Posterior vena cava (tissue), 2 donors: Measurements from ENCODE around the gene TEX48. TPM values are rescaled to one million over a fixed set of nuclear protein-coding genes. Genes with fewer than 3 reads are reported as not detected.

Source experiments
- DNase-seq: peaks from one replicate; pipeline ENCODE4 v3.0.0-alpha.2; 2020; ENCODE audit warnings: low spot score
- intact Hi-C, 2 donors: fragments of 100-400 bp; cut with DNase I; formaldehyde crosslinking; loops; one replicate each; pipeline versions ENCODE4 v1.14.1 to v1.14.2; 2022 to 2023
- long read RNA-seq, 2 donors: library from polyadenylated mRNA; unstranded; transcript quantifications; one replicate each; pipeline ENCODE4 v2.0.0, GENCODE V29; 2020 to 2021
- total RNA-seq, 2 donors: library from RNA; stranded (reverse); fragmentation: NEBNext Ultra II Directional; extraction: Animal tissue kit (Norgen Biotek cat#: 25700); gene quantifications; one replicate each; pipeline ENCODE4 v1.2.1, GENCODE V29; 2021
- donor health status: DM: yes; HTN: yes; CAD: no.
- donor health status: DM: yes; HTN: yes; CAD: no.

Gene TEX48, protein sequence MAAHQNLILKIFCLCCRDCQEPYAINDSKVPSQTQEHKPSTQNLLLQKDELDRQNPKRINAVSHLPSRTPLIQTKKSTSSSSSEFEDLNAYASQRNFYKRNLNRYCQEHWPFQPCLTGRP
- not detected for total RNA-seq
- long read RNA-seq, donor 1: 0 reads
- long read RNA-seq, donor 2: 0 reads

DNA sequence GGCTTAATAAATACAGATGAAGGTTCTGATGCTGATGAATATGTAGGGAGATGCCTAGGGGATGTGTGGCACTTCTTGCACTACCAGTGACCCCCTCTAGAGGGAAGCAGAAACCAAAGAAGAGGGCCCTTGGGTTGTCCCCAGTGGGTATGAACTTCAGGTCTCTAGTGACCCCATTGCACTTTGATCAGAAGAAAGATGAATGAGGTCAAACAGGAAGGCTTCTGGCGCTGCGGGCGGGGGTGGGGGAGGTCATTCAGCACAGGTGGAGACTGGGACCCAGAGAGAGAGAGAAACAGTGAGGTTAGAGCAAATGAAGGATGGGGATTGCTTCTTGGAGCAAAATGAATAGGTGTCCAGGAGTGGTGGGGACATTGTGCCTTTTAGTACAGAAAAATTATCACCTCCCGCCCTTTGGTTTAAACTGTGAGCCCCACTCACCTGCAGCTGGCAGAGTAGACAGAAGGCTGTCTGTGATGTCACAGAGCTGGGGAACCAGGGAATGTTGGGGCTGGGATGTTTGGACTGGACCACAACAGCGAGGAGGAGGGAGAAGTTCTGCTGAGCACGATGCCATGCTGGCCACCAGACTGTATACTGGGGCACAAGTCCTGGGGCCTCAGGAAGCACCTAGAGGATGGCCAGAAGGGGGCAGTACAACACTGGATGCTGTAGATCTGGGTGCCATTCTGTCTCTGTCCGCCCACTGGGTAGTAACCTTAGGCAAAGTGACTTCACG is at the start of gene TEX48:
TSS of gene TEX48 (minus strand) at position 599 of the 739 bp plus-strand sequence. CDS start 10,469 bp downstream, outside the sequence.
- intact Hi-C loops: loop anchor here (1.0 to 10.0 kb wide), 2 partner anchors 333 to 334 kb away; no protein-coding TSS in a partner anchor
- DNase-seq: peak; percentile 84

DNA sequence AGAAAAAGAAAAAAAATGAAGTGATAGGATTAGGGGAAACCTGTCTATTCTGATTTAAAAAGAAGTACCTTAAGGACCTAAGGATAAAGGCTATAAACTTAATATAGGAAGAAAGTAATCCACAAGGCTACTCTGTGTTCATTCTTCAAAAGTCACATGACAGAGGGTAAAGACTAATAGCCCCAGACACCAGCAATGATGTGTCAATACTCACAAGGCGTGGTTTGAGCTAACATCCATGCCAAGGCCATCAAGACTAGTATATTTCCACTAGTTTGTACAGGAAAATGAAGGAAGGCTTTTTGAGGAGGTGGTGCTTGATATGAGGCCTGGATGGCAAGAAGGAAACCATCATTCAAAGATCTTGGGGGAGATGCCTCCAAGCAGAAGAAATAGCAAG is 49.7 kb upstream of the TEX48 start:
- intact Hi-C loops: loop anchor here in 1 of 2 donors (5.0 kb wide), 1 partner anchor 1406 kb away; no protein-coding TSS in a partner anchor

GRCh38 chr9:114729706-114730105 is 47.7 kb upstream of the TEX48 start:
- no peak for DNase-seq
- intact Hi-C loops: loop anchor here in 1 of 2 donors (5.0 kb wide), 1 partner anchor 1408 kb away; no protein-coding TSS in a partner anchor

More for the DNA sequence above, 49.7 kb upstream of the TEX48 start:
- no peak for DNase-seq

DNA sequence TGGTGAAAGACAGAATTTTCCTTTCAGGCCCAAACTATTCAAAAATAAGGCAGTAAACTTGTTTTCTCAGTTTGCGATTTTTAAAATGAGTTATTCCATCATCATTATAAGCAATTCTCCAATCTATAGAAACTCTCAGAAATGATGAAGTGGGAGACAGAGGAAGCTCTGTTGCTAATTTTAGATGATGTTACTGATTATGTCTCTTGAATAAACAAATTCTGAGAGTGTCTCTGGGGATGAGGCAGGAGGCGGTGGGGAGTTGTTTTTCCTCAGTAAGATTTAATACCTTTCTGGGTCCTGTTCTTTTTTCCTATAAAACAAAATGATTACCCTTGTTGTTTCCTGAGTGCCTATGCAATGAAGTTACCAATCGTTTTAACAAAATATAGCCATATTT is 43.9 kb upstream of the TEX48 start:
- DNase-seq: no peak
- intact Hi-C loops: no loop called here

DNA sequence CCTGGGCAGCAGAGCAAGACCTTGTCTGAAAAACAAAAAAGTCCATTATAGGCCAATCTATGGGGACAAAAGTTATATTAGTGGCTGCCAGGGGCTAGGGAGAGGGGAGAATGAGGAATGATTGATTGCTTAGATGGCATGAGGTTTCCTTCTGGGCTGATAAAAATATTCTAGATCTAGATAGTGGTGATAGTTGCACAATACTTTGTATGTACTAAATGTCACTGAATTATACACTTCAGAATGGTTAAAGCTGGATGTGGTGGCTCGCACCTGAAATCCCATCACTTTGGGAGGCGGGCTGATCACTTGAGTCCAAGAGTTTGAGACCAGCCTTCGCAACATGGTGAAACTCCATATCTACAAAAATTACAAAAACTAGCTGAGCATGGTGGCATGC is 42.8 kb upstream of the TEX48 start:
- intact Hi-C loops: no loop called here
- DNase-seq: no peak

- intact Hi-C loops: no loop called here
- no peak for DNase-seq
These were observed 41.9 kb upstream of the TEX48 start for GRCh38 chr9:114723931-114724330.

DNA sequence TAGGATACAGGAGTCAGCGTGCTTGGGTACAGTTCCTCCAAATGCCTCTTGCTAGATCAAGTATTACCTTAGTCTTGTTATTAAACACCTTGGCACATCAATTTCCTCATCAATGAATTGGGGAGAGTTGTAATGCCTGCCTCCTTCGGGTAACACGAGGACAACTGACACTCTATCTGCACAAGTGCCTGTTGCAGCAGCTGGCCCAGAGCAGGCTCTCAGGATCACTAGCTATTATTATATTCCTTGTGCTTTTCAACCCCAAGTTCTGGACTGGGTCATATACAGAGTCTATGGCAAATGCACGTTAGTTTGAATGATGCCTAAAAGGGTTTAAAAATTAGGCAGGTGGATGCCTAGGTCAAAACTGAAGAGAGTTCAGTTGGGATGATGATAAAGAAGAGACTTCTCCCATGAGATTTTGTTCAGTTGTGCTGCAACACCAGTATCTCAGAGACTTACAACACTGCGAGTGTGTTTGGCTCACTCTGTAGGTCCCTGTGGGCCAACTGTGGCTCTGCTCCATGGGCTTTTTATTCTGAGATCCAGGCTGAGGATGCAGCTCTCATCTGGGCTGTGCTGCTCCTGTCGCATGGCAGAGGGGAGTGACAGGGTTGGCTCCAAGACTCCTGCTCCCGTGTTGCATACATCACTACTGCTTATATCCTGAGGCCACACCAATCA is 41.1 kb upstream of the TEX48 start:
- intact Hi-C loops: no loop called here
- no peak for DNase-seq

DNA sequence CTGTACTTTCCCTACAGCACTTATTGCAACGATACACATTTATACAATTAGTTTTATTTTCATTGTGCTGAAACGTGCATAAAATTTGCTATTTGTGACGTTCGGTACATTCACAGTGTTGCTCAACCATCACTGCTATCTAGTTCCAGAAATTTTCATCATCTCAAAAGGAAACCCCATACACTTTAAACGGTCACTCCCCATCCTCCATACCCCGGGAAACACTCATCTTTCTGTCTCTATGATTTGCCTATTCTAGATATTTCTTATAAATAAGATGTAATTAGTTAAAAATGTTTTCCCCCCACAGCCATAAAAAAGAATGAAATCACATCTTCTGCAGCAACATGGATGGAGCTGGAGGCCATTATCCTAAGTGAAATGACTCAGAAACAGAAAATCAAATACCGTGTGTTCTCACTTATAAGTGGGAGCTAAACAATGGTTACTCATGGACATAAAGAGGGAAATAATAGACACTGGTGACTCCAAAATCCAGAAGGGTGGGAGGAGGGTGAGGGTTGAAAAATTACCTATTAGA is 40.2 kb upstream of the TEX48 start:
- no peak for DNase-seq
- intact Hi-C loops: no loop called here

DNA sequence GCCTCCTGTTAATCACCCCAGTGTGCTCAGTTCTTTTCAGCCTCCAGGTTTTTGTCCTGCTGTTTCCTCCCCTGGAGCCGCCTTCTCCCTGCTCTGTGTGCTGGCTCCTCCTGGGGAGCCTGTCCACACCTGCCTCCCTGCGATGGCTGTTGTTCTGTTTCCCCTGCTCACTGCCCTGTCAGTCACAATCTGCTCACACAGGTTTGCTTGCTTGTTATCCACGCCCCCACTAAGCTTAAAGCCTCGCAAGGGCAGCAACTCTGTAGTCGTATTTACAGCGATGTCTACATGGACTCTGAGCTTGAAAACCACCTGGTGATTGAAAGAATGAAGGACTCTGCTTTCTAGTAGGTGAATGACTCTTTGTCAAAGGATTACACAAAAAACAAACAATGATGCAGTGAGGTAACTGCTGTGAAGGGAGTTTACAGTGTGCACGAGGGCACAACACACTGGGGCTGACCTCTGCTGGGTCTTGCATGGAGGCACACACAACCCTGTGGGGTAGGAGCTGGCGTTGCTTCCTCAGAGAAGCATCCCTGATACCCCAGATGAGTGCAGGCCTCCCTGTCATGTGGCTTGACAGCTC is 39.6 kb upstream of the TEX48 start:
- no peak for DNase-seq
- intact Hi-C loops: no loop called here

- intact Hi-C loops: no loop called here
- DNase-seq: no peak
These were observed 38.2 kb upstream of the TEX48 start for GRCh38 chr9:114720086-114720676.

- DNase-seq: no peak
- intact Hi-C loops: no loop called here
These were observed 37.3 kb upstream of the TEX48 start for GRCh38 chr9:114719290-114719689.

GRCh38 chr9:114718801-114719221 is 36.8 kb upstream of the TEX48 start:
- no peak for DNase-seq
- intact Hi-C loops: no loop called here

GRCh38 chr9:114717908-114718486 is 36.0 kb upstream of the TEX48 start:
- no peak for DNase-seq
- intact Hi-C loops: no loop called here

GRCh38 chr9:114709636-114710035 is 27.6 kb upstream of the TEX48 start:
- intact Hi-C loops: no loop called here

GRCh38 chr9:114706711-114707110 is 24.7 kb upstream of the TEX48 start:
- no peak for DNase-seq
- intact Hi-C loops: no loop called here

More at GRCh38 chr9:114709636-114710035, 27.6 kb upstream of the TEX48 start:
- DNase-seq: no peak

GRCh38 chr9:114701988-114702387 is 20.0 kb upstream of the TEX48 start:
- no peak for DNase-seq
- intact Hi-C loops: no loop called here

- intact Hi-C loops: no loop called here
- DNase-seq: no peak
These were observed 16.0 kb upstream of the TEX48 start for GRCh38 chr9:114697951-114698351.

GRCh38 chr9:114696814-114697544 is 15.0 kb upstream of the TEX48 start:
- intact Hi-C loops: no loop called here
- DNase-seq: no peak
